ENCODE measurements around the gene DYRK1A.

GRCh38 chr21:37551993-37552355 is 185.4 kb downstream of the DYRK1A start:
- TF ChIP-seq ZBTB33 (IDR thresholded peaks at IDR 0.05; ENCODE audit: extremely low read depth, insufficient replicate concordance, low read length) (no peak), EGR1 (IDR thresholded peaks at IDR 0.05; ENCODE audit: low read depth) (no peak), CTCF (IDR thresholded peaks at IDR 0.05 in 2 of 3, conservative IDR thresholded peaks at IDR 0.05 in 1 of 3; ENCODE audit: borderline replicate concordance in 1 of 3, insufficient read depth in 1 of 3, low read depth in 2 of 3, low read length in 2 of 3) (no peak), REST (IDR thresholded peaks at IDR 0.05; ENCODE audit: low read depth) (no peak), SIN3A (IDR thresholded peaks at IDR 0.05; ENCODE audit: low read depth) (no peak), CEBPB (IDR thresholded peaks at IDR 0.05; ENCODE audit: low read depth) (no peak), POLR2AphosphoS5 (IDR thresholded peaks at IDR 0.05; ENCODE audit: low read depth, low read length) (no peak)
